ENCODE data around the gene BUD13.

BUD13 gene

GRCh38 chr11:116796548-116796947 lies 23.8 kb upstream of the BUD13 start:
- no peak overlapping the region for H3K4me3 ChIP-seq (ENCODE audit: low read depth in 1 of 2, low read length in 1 of 2)
- peaks cover under 1% of the 10 kb centered on the region in 2 experiments for H3K4me1 ChIP-seq (ENCODE audit: control insufficient read depth in 1 of 2, insufficient read depth in 1 of 2, low read depth in 1 of 2, low read length in 1 of 2)
- H3K27me3 ChIP-seq, result no peaks in the 10 kb centered on the region
- no peaks in the 10 kb centered on the region for H3K36me3 ChIP-seq
- H3K9me3 ChIP-seq, result no peaks in the 10 kb centered on the region
- TF ChIP-seq CTCF (IDR thresholded peaks at IDR 0.05), result no peak
- H3K27ac ChIP-seq, result no peak overlapping the region

- H3K4me1 ChIP-seq (ENCODE audit: control insufficient read depth in 1 of 2, insufficient read depth in 1 of 2, low read depth in 1 of 2, low read length in 1 of 2), result peaks cover 6 to 7% of the 10 kb centered on the region in 2 experiments
- H3K36me3 ChIP-seq, result no peaks in the 10 kb centered on the region
- no peak overlapping the region for H3K27ac ChIP-seq
- no peak for TF ChIP-seq CTCF (IDR thresholded peaks at IDR 0.05)
- H3K9me3 ChIP-seq, result no peaks in the 10 kb centered on the region
- no peak overlapping the region for H3K4me3 ChIP-seq (ENCODE audit: low read depth in 1 of 2, low read length in 1 of 2)
- H3K27me3 ChIP-seq, result no peaks in the 10 kb centered on the region
Measured at GRCh38 chr11:116794851-116795250, 22.1 kb upstream of the BUD13 start.

GRCh38 chr11:116793772-116794097 lies 20.9 kb upstream of the BUD13 start:
- Histone ChIP-seq H3K27ac (no peak overlapping the region), H3K4me1 (ENCODE audit: control insufficient read depth in 1 of 2, insufficient read depth in 1 of 2, low read depth in 1 of 2, low read length in 1 of 2) (peaks cover 6 to 7% of the 10 kb centered on the region in 2 experiments), H3K4me3 (ENCODE audit: low read depth in 1 of 2, low read length in 1 of 2) (no peak overlapping the region), H3K9me3 (no peaks in the 10 kb centered on the region), H3K27me3 (no peaks in the 10 kb centered on the region), H3K36me3 (no peaks in the 10 kb centered on the region)
- no peak for TF ChIP-seq CTCF (IDR thresholded peaks at IDR 0.05)

- Histone ChIP-seq H3K4me3 (ENCODE audit: low read depth in 1 of 2, low read length in 1 of 2) (no peak overlapping the region), H3K9me3 (no peaks in the 10 kb centered on the region), H3K36me3 (no peaks in the 10 kb centered on the region), H3K4me1 (ENCODE audit: control insufficient read depth in 1 of 2, insufficient read depth in 1 of 2, low read depth in 1 of 2, low read length in 1 of 2) (peaks cover 12 to 13% of the 10 kb centered on the region in 2 experiments), H3K27ac (no peak overlapping the region), H3K27me3 (no peaks in the 10 kb centered on the region)
- no peak for TF ChIP-seq CTCF (IDR thresholded peaks at IDR 0.05)
Measured at GRCh38 chr11:116792869-116793771, 20.3 kb upstream of the BUD13 start.

GRCh38 chr11:116792144-116792868 lies 19.5 kb upstream of the BUD13 start:
- Histone ChIP-seq H3K4me3 (ENCODE audit: low read depth in 1 of 2, low read length in 1 of 2) (no peak overlapping the region), H3K27me3 (no peaks in the 10 kb centered on the region), H3K4me1 (ENCODE audit: control insufficient read depth in 1 of 2, insufficient read depth in 1 of 2, low read depth in 1 of 2, low read length in 1 of 2) (peaks cover 16 to 17% of the 10 kb centered on the region in 2 experiments), H3K36me3 (no peaks in the 10 kb centered on the region), H3K9me3 (no peaks in the 10 kb centered on the region), H3K27ac (no peak overlapping the region)
- TF ChIP-seq CTCF (IDR thresholded peaks at IDR 0.05), result no peak

Data from neutrophil (primary cell).